ENCODE data around the gene USP43. TPM values are rescaled to one million over a fixed set of nuclear protein-coding genes. Genes with fewer than 3 reads are reported as not detected.
A peak's percentile ranks its signal among the peaks of the same experiment; 100 is the strongest.
"Not testable (repeated sequence)": the region's sequence is repeated elsewhere in the genome, so short reads cannot be mapped to it uniquely, and the experiment has no call there.

Gene USP43, protein sequence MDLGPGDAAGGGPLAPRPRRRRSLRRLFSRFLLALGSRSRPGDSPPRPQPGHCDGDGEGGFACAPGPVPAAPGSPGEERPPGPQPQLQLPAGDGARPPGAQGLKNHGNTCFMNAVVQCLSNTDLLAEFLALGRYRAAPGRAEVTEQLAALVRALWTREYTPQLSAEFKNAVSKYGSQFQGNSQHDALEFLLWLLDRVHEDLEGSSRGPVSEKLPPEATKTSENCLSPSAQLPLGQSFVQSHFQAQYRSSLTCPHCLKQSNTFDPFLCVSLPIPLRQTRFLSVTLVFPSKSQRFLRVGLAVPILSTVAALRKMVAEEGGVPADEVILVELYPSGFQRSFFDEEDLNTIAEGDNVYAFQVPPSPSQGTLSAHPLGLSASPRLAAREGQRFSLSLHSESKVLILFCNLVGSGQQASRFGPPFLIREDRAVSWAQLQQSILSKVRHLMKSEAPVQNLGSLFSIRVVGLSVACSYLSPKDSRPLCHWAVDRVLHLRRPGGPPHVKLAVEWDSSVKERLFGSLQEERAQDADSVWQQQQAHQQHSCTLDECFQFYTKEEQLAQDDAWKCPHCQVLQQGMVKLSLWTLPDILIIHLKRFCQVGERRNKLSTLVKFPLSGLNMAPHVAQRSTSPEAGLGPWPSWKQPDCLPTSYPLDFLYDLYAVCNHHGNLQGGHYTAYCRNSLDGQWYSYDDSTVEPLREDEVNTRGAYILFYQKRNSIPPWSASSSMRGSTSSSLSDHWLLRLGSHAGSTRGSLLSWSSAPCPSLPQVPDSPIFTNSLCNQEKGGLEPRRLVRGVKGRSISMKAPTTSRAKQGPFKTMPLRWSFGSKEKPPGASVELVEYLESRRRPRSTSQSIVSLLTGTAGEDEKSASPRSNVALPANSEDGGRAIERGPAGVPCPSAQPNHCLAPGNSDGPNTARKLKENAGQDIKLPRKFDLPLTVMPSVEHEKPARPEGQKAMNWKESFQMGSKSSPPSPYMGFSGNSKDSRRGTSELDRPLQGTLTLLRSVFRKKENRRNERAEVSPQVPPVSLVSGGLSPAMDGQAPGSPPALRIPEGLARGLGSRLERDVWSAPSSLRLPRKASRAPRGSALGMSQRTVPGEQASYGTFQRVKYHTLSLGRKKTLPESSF
- 0.80 and 1.7 TPM in 2 replicates for total RNA-seq (2014; rRNA removed; shearing (Covaris generic))

DNA sequence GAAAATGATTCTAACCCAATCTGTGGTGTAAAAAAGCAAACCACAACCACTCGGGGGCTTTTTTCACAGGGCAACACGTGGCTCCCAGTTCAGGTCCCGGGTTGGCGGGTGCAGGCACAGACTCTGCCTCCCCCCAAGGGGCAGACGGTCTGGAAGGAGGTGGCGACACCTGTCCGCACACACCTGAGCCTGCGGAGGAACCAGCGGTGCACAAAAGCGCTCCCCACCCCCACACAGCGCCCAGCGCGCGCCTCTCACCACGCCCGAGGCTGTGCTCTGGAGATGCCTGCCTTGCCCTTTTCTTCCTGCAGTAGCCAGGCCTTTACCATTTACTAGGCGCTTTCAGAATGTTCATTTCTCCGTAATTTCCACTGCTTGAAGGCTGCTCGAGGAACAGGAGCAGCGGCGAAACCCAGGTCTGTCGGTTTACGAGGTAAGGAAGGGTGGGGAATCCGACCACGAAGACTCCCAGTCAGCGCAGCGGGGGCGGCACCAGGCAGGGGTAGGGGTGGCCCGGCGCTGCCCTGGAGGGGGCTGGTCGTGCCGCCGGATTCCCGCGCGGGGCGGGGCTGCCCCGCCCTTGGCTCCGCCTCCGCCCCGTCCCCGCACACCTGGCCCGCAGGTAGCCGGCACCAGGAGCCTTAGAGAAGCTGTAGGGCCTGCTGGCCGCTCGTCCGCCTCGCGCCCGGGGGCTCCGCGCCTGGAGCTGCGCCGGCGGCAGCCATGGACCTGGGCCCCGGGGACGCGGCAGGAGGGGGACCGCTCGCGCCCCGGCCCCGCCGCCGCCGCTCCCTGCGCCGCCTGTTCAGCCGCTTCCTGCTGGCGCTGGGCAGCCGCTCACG lies at the start of gene USP43:
Gene USP43, plus strand, starts transcription at position 608 of the 842 bp plus-strand sequence. Its CDS starts 116 bp downstream, at position 724.
- peak; percentile 61 for DNase-seq (ENCODE audit: low read depth)

- not testable (repeated sequence) for DNase-seq (ENCODE audit: low read depth)
Observed at GRCh38 chr17:9597638-9598037, 47.7 kb upstream of the USP43 start.

DNA sequence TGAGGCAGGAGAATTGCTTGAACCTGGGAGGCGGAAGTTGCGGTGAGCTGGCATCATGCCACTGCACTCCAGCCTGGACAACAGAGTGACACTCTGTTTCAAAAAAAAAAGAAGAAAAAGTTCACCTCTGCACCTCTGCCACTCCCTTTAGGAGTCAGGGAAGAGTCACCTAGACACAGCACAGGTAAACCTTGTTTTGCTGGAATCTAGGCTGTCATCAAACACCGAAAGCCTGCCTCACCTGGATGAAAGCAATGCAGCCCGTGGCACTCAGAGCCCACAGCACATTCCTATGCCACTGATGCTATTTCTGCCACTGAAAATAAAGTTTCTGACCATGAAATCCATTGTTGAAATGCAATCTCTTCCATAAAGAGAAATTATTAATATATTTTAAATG lies 46.7 kb upstream of the USP43 start:
- no peak for DNase-seq (ENCODE audit: low read depth)

DNA sequence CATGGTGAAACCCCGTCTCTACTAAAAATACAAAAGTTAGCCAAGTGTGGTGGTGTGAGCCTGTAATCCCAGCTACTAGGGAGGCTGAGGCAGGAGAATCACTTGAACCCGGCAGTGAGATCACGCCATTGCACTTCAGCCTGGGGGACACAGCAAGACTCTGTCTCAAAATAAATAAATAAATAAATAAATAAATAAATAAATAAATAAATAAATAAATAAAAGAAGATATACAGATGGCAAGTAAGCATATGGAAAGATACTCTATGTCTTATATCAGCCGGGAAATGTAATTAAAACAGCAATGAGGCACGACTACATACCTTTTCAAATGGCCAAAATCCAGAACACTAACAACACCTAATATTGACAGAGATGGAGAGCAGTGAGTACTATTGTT lies 40.7 kb upstream of the USP43 start:
- not testable (repeated sequence) for DNase-seq (ENCODE audit: low read depth)

- DNase-seq (ENCODE audit: low read depth), result no peak
Observed at GRCh38 chr17:9606453-9606852, 38.9 kb upstream of the USP43 start.

GRCh38 chr17:9607058-9607457 lies 38.3 kb upstream of the USP43 start:
- DNase-seq (ENCODE audit: low read depth), result not testable (repeated sequence)

- DNase-seq (ENCODE audit: low read depth), result no peak
Observed at GRCh38 chr17:9611557-9611956, 33.8 kb upstream of the USP43 start.

GRCh38 chr17:9612006-9612405 lies 33.3 kb upstream of the USP43 start:
- DNase-seq (ENCODE audit: low read depth), result peak; percentile 4

DNA sequence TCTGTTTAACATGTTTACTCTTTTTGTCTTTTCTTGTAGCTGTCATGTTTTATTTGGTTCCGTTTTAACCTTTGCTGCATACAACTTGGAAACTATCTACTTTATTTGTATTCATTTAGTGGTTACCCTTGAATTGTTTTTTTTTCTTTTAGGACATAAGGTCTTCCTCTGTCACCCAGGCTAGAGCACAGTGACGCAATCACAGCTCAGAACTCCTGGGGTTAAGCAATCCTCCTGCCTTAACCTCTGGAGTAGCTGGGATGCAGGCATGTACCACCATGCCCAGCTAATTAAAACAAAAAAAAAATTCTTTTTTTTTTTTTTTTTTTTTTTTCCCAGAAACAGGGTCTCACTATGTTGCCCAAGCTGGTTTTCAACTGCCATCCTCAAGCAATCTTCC lies 29.8 kb upstream of the USP43 start:
- DNase-seq (ENCODE audit: low read depth), result no peak

GRCh38 chr17:9622961-9623360 lies 22.4 kb upstream of the USP43 start:
- DNase-seq (ENCODE audit: low read depth), result no peak

- DNase-seq (ENCODE audit: low read depth), result peak; percentile 7
Observed at GRCh38 chr17:9628509-9628908, 16.8 kb upstream of the USP43 start.

- no peak for DNase-seq (ENCODE audit: low read depth)
Observed at GRCh38 chr17:9632741-9633140, 12.6 kb upstream of the USP43 start.

DNA sequence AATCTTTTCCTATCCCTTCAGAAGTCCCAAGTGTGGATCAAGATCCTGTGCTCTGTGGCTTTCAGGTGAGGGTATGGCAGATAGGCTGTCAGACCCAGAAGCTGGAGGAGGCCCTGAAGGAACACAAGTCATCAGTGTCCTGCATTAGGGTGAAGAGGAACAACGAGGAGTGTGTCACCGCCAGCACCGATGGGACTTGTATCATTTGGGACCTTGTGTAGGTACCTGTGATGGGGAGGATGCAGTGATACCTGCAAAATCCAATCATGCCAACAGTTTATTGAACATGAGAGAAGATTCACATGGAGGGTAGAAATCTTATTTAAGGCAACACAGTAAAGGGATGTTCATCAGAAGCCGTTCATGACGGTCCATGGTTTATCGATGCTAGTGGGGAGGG lies 10.0 kb upstream of the USP43 start:
- no peak for DNase-seq (ENCODE audit: low read depth)

DNA sequence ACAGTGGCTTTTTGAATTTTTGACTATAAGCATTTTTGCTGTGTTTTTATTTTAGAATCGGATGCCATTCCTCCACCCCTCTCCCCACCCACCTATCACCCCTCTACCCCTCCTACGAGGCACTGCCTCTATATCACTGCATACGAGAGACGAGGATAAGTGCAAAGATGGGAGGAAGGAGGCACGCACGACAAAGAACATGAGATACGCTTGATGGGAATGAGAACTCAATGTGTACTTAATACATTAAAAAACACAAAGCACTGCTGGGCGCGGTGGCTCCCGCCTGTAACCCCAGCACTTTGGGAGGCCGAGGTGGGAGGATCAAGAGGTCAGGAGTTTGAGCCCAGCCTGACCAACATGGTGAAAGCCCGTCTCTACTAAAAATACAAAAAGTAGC lies 8.8 kb upstream of the USP43 start:
- DNase-seq (ENCODE audit: low read depth), result no peak

- DNase-seq (ENCODE audit: low read depth), result not testable (repeated sequence)
Observed at GRCh38 chr17:9640388-9640787, 4.9 kb upstream of the USP43 start.

DNA sequence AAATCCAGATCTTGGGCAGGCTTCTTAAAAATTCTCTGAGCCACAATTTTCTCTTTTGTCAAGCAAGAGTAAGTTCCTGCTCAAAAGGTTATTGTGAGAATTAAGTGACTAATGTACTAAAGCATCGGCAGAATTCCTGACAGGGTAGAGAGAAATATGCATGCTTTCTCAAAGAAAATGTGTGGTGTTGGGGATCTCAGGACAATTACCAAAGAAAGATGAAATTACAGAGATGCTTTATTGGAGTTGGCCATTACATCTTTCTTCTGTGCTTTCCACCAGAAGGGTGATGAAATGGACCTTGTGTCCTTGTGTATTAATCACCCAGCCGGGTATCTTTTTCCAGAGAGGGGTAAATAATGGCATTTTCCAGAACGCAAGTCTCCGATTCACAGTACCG lies 1.7 kb upstream of the USP43 start:
- no peak for DNase-seq (ENCODE audit: low read depth)

GRCh38 chr17:9645851-9646545 lies 681 bp downstream of the USP43 start:
- DNase-seq (ENCODE audit: low read depth), result peak; percentile 64

- no peak for DNase-seq (ENCODE audit: low read depth)
Observed at GRCh38 chr17:9646546-9646885, 1.2 kb downstream of the USP43 start.

DNA sequence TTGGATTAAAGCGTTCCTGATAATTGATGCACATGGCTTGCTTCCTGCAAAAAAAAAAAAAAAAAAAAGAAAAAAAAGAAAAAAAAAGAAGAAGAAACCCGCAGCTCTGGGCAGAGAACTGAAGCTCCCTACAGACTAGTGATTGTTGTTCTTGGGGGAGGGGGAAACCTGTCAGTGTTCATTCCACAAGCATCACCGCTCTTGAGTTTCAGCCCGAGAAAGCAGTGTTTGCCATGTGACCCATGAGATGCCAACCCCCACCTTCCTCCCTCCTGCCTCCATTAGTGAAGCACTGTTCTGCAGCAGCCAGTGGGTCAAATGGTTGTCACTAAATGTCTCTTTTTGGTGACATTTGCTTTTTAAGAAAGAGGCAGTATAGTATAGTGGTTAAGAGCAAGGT lies 1.7 kb downstream of the USP43 start:
- DNase-seq (ENCODE audit: low read depth), result no peak

- no peak for DNase-seq (ENCODE audit: low read depth)
Observed at GRCh38 chr17:9648521-9649110, 3.3 kb downstream of the USP43 start.
